Fibroblast of lung (primary cell): ENCODE measurements around the gene RAB28.

Experiments
- EZH2 ChIP-seq: IDR thresholded peaks from 2 replicates; pipeline ENCODE4 v1.5.1; 2012; ENCODE audit warnings: low read length, control low read depth, mild to moderate bottlenecking; ENCODE audit errors: missing control alignments
- TF ChIP-seq, protein P1 (sequence below), 2 donors: IDR thresholded peaks in 1 of 2; conservative IDR thresholded peaks in 1 of 2; 1 replicate in 1 of 2; 2 replicates in 1 of 2; pipeline ENCODE4 v1.5.1; 2011 to 2012; ENCODE audit warnings: low read length in 2 of 2, control low read depth in 1 of 2, inconsistent platforms in 1 of 2, low read depth in 1 of 2, mild to moderate bottlenecking in 1 of 2

DNA sequence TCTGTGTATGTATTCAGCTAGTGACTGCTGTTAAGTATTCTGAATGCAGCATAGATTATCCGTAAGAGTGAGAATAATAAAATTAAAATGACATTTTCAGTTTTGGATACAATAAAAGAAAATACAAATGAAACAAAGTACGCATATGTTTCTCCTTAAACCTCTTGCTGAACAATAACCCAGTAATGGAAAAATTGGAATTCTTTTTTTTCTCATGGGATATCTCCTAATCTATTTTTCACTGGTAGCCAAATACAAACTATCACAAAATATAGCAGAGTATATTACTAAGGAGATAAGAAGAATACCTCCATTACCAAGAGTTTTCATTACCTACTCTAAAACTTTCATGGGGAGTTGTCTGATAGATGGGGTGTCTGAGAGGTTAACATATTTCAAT, 6.0 kb downstream of the RAB28 start:
- TF ChIP-seq, protein P1, sequence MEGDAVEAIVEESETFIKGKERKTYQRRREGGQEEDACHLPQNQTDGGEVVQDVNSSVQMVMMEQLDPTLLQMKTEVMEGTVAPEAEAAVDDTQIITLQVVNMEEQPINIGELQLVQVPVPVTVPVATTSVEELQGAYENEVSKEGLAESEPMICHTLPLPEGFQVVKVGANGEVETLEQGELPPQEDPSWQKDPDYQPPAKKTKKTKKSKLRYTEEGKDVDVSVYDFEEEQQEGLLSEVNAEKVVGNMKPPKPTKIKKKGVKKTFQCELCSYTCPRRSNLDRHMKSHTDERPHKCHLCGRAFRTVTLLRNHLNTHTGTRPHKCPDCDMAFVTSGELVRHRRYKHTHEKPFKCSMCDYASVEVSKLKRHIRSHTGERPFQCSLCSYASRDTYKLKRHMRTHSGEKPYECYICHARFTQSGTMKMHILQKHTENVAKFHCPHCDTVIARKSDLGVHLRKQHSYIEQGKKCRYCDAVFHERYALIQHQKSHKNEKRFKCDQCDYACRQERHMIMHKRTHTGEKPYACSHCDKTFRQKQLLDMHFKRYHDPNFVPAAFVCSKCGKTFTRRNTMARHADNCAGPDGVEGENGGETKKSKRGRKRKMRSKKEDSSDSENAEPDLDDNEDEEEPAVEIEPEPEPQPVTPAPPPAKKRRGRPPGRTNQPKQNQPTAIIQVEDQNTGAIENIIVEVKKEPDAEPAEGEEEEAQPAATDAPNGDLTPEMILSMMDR (conservative IDR thresholded peaks at IDR 0.05 in 1 of 2, IDR thresholded peaks at IDR 0.05 in 1 of 2; ENCODE audit: low read depth in 1 of 2, low read length in 2 of 2) = no peak
- no peak for TF ChIP-seq EZH2
